GM19023 (cell line): Measurements from ENCODE around the gene PYM1.

ENCODE experiments used
- ATAC-seq: cut with Tn5 transposase; IDR thresholded peaks from one replicate; pipeline ENCODE4 v1.9.1; 2021; ENCODE audit warnings: mild to moderate bottlenecking, moderate library complexity; ENCODE audit not compliant: unreplicated experiment

The PYM1 gene

DNA sequence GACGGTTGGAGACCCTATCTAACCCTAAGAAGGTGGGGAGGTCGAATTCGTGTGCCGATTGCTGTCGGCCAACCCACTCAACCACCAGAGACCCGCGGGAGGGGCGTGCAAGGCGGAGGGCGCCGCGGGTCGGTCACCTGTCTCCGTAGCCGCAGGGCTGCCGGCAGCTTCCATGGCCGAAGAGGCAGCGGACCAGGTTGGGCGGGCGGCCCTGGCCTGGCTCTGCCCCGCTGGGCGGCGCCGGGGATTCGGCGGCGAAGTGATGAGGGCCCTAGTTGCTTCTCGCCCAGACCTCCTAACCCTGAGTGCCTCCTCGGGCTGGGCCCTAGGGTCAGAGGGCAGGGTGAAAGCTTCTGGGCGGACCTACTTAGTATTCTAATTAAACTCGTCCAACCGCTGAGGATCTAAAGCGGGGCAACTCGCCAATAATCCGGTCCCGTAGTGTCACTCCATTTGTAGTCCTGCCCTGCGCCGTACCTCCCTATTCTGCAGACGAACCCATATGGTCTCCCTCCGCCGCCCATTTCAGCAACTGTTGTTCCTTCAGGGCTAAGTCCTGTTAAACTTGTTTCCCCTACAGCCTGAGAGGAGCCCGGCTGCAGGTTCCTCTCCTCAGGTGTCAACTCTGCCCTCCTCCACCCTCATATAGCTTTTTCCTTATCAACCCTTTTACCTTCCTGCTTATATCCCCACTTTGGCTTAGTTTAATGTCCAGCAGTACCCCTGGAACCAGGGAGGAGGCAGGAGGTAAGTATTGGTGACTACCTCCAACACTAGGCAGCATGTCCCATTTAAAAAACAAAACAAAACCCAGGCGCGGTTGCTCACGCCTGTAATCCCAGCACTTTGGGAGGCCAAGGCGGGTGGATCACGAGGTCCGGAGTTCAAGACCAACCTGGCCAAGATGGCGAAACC is at the start of gene PYM1:
Gene PYM1, minus strand, starts transcription at position 307 of the 915 bp plus-strand sequence. Its CDS starts 133 bp downstream, at position 174.
- ATAC-seq = peak; percentile 30

DNA sequence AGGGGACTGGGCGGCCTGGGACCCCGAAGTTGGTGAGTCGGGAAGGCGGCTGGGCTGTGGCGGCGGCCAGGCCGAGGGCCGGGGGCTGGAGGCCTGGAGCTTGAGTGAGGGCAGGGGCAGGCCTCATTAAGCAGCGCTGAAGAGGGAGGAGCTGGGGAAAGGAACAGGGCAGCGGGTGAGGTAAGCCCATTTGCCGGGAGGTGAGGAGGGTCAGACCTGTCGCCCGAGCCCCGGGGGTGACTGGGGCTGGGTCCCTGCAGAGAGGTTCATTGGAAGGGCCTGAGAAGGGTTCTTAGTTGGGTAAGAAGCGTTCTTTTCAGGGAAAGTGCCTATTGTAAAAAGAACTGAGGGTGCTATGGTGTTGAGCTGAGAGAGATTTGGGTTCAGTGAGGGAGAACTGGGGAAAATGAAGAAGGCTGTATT is 46.6 kb upstream of the PYM1 start:
- peak; percentile 23 for ATAC-seq

GRCh38 chr12:55973599-55974307 is 46.1 kb upstream of the PYM1 start, which contains the start of gene RAB5B:
RAB5B (plus strand) TSS chr12:55974078; CDS start chr12:55986961, 12,883 bp downstream.
- peak; percentile 92 for ATAC-seq

- ATAC-seq = no peak
Measured at GRCh38 chr12:55972911-55973598, 45.4 kb upstream of the PYM1 start.

DNA sequence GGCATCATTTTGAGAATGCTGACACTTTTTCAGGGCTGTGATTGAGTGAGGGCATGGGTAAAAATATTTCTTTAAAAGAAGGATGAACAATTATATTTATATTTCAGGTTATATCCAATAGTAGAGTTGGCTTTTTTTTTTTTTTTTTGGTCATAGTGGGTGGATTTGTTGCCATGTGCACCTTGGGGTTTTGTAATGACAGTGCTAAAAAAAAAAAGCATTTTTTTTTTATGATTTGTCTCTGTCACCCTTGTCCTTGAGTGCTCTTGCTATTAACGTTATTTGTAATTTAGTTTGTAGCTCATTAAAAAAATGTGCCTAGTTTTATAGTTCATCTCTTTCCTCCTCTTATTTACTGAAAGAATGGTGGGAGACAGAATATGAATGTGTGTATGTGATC is 44.8 kb upstream of the PYM1 start:
- no peak for ATAC-seq

- no peak for ATAC-seq
Measured at GRCh38 chr12:55972042-55972441, 44.3 kb upstream of the PYM1 start.

DNA sequence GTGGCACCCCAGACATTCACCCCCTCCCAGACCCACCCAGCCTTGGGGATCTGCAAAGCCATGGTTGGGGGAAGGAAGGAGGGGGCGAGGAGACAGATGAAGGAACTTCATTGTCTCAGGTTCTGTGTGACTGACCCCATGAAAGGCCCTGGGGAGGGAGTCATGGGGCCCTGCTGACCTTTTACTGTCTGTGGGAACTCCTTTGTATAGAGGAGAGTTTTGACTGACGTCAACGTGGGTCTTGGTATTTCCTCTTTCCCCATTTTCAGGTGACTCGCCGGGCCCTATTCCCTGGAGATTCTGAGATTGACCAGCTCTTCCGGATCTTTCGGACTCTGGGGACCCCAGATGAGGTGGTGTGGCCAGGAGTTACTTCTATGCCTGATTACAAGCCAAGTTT is 43.1 kb upstream of the PYM1 start:
- no peak for ATAC-seq

DNA sequence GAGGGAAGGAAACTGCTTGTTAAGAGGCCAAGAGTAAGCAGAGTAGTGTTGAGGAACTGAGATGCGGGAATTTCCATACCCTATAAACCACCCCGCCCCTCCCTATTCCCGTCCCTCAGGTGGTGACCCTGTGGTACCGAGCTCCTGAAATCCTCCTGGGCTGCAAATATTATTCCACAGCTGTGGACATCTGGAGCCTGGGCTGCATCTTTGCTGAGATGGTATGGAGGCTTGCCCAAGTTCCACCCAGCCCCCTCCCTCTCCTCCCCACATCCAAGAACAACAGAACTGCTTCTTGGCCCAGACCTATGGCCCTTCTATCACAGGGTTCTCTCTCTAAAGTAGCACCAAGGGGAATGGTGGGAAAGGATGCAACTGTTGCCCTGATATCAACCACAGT is 41.7 kb upstream of the PYM1 start:
- ATAC-seq = no peak

DNA sequence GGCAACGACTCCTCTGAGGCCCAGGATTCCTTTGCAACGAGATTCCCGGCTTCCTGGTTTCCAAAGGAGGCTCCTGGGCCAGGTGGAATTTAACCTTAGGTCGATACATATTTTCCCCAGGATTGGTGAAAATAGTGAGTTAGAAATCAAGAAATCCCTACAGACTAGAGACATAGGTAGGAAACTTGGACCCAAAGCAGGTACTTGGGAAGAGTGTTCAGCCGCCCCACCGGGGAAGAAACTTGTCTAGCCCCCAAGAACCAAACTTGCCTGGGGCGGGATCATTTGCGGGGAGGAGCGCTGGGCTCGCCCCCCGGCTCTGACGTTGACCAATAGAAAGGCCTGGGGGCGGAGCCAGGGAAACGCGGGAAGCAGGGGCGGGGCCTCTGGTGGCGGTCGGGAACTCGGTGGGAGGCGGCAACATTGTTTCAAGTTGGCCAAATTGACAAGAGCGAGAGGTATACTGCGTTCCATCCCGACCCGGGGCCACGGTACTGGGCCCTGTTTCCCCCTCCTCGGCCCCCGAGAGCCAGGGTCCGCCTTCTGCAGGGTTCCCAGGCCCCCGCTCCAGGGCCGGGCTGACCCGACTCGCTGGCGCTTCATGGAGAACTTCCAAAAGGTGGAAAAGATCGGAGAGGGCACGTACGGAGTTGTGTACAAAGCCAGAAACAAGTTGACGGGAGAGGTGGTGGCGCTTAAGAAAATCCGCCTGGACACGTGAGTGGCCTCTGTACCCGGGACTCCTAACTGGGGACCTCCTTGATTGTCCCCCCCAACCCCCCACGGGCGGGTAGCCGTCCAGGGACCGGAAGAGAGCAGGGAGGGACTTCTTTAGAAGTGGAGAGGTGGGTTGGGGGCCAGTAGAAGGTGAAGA is 39.0 kb upstream of the PYM1 start, which contains the start of gene CDK2:
Gene CDK2, plus strand, starts transcription at position 423 of the 874 bp plus-strand sequence. Its CDS starts 179 bp downstream, at position 602.
- peak; percentile 97 for ATAC-seq

DNA sequence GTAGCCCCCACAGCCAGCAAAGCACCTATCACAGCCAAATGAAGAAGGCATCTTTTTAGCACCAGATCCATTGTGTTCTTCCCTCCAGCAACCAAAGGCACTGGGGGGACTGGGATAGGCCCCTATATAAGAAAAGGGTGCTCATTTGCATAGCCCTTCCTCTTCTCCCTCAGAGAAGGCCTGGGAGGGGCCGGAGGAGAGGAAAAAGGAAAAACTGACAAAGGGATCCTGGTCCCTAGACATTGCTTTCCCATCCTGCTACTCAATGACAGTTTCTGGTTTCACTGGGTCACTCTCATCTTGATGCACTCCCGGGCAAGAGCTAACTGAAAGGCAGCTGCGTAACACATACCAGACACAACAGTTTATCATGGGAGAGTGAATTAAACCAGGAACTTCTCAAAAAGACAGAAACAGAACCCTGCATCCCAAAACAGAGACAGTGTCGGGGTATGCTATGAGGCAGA is 38.3 kb upstream of the PYM1 start, which contains the start of gene PMEL:
Gene PMEL, minus strand, starts transcription at position 102 of the 467 bp plus-strand sequence. Its CDS starts 31 bp downstream, at position 71.
- ATAC-seq = no peak

DNA sequence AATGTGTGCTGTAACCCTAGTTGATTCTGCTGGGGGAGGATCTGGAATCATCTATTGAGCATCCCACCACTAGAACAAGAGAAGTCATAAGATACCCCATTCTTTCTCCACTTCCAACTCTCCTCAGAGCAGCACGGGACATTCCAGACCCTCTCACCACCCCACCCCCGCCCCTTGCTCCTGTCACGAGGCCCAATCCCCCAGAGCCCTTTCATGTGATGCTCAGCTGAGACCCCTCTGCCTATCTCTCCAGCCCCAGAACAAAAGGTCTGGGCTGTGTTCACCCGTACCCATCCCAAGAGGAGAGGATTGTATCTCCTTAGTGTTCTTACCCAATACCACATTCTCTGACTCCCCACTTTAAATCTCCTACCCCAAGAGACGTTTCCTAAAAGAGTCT is 37.5 kb upstream of the PYM1 start:
- ATAC-seq = no peak

- ATAC-seq = no peak
Measured at GRCh38 chr12:55963760-55964159, 36.1 kb upstream of the PYM1 start.

GRCh38 chr12:55957106-55957859 is 29.6 kb upstream of the PYM1 start:
- ATAC-seq = no peak

DNA sequence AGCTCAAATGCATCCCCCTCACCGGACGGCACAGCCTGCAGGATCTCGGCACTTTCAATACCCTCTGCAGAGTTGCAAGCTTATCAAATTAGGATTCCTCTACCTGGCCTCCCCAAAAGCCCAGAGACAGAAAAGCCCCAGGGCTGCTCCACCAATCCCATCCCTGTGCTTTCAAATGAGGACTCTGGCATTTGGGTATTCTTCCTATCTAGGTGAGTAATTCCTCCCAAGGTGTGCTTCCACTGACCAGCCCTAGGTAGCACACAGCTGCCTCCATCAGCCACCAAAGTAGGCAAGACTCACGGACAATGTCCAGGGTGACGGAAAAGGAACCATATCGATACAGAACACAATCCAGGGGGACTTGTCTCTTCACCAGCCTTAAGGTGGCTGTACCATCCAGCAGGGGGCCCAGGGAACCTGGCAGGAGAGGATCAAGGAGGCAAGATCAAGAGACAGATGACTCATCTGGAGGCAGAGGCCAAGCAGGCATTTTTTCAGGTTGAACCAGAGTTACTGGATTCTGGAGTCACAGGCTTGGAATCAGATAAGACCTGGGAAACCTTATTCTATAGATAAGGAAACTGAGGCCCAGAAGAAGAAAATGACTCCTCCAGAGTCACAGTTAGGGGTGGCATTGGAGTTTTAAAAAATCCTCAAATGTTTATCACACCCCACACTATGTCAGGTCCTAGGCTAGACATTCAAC is 28.3 kb upstream of the PYM1 start:
- ATAC-seq = no peak

- no peak for ATAC-seq
Measured at GRCh38 chr12:55955344-55955743, 27.6 kb upstream of the PYM1 start.

- ATAC-seq = no peak
Measured at GRCh38 chr12:55946553-55946952, 18.9 kb upstream of the PYM1 start.

DNA sequence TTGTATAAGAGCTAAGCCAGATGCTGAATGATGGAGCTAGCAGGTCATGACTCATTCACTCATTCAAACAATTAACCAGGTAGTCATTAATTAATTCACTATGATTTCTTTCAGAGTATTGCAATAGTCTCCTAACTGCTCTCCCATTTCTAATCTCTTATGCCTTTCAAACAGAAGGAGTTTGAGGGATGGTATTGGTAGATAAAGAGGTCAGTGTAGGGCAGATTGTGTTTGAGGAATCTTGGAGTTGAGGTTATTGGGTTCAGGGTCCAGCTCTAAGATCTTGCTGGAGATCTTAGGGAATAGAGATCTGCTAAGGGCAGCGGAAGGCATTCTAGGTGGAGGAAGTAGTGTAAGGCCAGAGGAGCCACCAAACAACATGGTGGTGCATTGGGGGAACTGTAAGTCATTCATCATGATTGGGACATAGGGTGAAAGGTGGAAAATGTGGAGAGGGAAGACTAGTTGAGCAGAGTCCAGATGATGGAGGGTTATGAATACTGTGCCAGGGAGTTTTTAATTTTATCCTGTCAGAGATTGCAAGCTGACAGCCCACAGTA is 15.0 kb upstream of the PYM1 start:
- no peak for ATAC-seq

DNA sequence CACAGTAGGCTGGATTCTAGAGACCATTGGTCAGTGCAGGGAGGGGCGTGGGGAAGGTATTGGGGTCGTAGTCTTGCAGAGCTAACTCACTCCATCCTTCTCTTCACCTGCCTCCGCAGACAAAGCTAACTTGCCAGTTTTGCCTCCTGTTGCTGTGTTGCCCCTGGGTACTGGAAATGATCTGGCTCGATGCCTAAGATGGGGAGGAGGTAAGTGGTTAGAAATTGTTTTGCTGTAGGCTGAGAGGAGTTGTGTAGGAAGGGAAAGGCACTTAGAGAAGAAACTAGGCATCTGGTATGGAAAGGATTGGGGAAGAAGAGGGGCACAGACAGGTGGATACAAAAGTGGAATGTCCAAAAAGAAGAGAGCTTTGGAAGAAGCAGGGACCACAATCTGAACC is 14.4 kb upstream of the PYM1 start:
- ATAC-seq = no peak
